H1 (cell line): Measurements from ENCODE around the gene CAD.

ENCODE experiments used
- CREB1 ChIP-seq: IDR thresholded peaks from 2 replicates; pipeline ENCODE4 v1.6.1; 2012; ENCODE audit warnings: inconsistent platforms
- EZH2 ChIP-seq: fragments of 200-600 bp; sonication (generic); IDR thresholded peaks from 2 replicates; pipeline ENCODE4 v1.7.1; 2012; ENCODE audit warnings: low read depth, mild to moderate bottlenecking, moderate library complexity, low read length, inconsistent platforms; ENCODE audit not compliant: severe bottlenecking
- HDAC2 ChIP-seq, 2 experiments: fragments of 300-600 bp in 1 of 2; sonication (generic) in 1 of 2; IDR thresholded peaks; 2 replicates each; pipeline ENCODE4 v1.6.1; 2011 to 2012; ENCODE audit warnings: low read depth in 2 of 2, low read length in 2 of 2, mild to moderate bottlenecking in 2 of 2, moderate library complexity in 2 of 2, borderline replicate concordance in 1 of 2, inconsistent platforms in 1 of 2
- JUN ChIP-seq: IDR thresholded peaks from 2 replicates; pipeline ENCODE4 v1.6.1; 2011; ENCODE audit warnings: low read depth, mild to moderate bottlenecking, improper control_type of control experiment, low read length
- NANOG ChIP-seq: IDR thresholded peaks from 2 replicates; pipeline ENCODE4 v1.6.1; 2011; ENCODE audit warnings: low read length, low read depth, mild to moderate bottlenecking, inconsistent platforms; ENCODE audit not compliant: insufficient read depth, poor library complexity, severe bottlenecking
- POLR2A ChIP-seq, 2 experiments: IDR thresholded peaks; 1 replicate in 1 of 2; 2 replicates in 1 of 2; pipeline ENCODE4 v1.6.1; 2011; ENCODE audit warnings: low read depth in 2 of 2, low read length in 2 of 2, mild to moderate bottlenecking in 2 of 2; ENCODE audit errors: control extremely low read depth in 1 of 2
- RNF2 ChIP-seq: fragments of 200-900, 300-1000 bp; sonication (generic); IDR thresholded peaks from 2 replicates; pipeline ENCODE4 v1.7.1; 2016; ENCODE audit warnings: borderline replicate concordance, low read depth, mild to moderate bottlenecking, antibody characterized with exemption, low read length; ENCODE audit not compliant: poor library complexity, severe bottlenecking; ENCODE audit errors: missing control alignments
- SIN3A ChIP-seq, 2 experiments: IDR thresholded peaks in 1 of 2; conservative IDR thresholded peaks in 1 of 2; 2 replicates each; pipeline ENCODE4 v1.6.1; 2011 to 2012; ENCODE audit warnings: low read length in 2 of 2, improper control_type of control experiment in 1 of 2, low read depth in 1 of 2, mild to moderate bottlenecking in 1 of 2
- SRF ChIP-seq: IDR thresholded peaks from 2 replicates; pipeline ENCODE4 v1.6.1; 2011; ENCODE audit warnings: mild to moderate bottlenecking, low read depth, low read length, moderate library complexity
- TAF1 ChIP-seq: IDR thresholded peaks from 2 replicates; pipeline ENCODE4 v1.6.1; 2011; ENCODE audit warnings: mild to moderate bottlenecking, low read depth, low read length
- TF ChIP-seq, protein P1 (sequence below), 3 experiments: IDR thresholded peaks; 1 replicate in 2 of 3; 2 replicates in 1 of 3; pipeline versions ENCODE4 v1.5.1 to v1.6.1; 2011; ENCODE audit warnings: low read length in 3 of 3, mild to moderate bottlenecking in 3 of 3, inconsistent platforms in 2 of 3, low read depth in 1 of 3, moderate library complexity in 1 of 3; ENCODE audit not compliant: insufficient read depth in 1 of 3; ENCODE audit errors: control extremely low read depth in 1 of 3

DNA sequence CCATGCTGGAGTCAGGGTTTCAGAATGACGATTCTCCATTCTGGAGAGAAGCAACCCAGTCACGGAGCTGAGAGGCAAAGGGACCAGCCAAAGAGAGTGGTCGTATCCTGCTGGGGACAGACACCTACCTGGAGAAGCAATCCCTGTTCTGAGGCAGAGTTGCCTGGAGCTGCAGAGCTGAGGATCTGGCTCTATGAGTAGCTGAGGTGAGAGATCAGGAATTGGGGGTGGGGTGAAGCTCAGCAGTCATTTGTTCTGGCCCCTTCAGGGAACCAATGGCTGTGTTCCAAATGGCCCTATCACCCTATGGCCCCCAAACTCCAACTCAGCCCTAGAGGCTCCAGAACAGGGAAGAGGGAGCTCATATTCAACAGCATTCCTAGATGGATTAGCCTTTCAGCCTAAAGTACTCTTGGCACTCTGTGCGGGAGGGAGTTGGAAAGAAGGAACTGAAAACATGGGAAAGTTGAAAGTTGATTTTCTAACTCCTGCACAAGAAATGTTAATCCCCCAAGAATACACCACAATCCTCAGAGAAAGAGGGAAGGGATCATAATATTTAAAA lies 8.6 kb upstream of the CAD start:
- no peak for TF ChIP-seq NANOG
- TF ChIP-seq HDAC2 (IDR thresholded peaks at IDR 0.05; ENCODE audit: borderline replicate concordance in 1 of 2, low read depth in 2 of 2, low read length in 2 of 2) = no peak
- TF ChIP-seq TAF1 = no peak
- TF ChIP-seq, protein P1, sequence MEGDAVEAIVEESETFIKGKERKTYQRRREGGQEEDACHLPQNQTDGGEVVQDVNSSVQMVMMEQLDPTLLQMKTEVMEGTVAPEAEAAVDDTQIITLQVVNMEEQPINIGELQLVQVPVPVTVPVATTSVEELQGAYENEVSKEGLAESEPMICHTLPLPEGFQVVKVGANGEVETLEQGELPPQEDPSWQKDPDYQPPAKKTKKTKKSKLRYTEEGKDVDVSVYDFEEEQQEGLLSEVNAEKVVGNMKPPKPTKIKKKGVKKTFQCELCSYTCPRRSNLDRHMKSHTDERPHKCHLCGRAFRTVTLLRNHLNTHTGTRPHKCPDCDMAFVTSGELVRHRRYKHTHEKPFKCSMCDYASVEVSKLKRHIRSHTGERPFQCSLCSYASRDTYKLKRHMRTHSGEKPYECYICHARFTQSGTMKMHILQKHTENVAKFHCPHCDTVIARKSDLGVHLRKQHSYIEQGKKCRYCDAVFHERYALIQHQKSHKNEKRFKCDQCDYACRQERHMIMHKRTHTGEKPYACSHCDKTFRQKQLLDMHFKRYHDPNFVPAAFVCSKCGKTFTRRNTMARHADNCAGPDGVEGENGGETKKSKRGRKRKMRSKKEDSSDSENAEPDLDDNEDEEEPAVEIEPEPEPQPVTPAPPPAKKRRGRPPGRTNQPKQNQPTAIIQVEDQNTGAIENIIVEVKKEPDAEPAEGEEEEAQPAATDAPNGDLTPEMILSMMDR (IDR thresholded peaks at IDR 0.05; ENCODE audit: control extremely low read depth in 1 of 3, insufficient read depth in 1 of 3, low read depth in 1 of 3, low read length in 3 of 3) = no peak
- no peak for TF ChIP-seq POLR2A (IDR thresholded peaks at IDR 0.05; ENCODE audit: control extremely low read depth in 1 of 2, low read depth in 2 of 2, low read length in 2 of 2)
- no peak for TF ChIP-seq CREB1
- no peak for TF ChIP-seq SRF
- TF ChIP-seq EZH2 = no peak
- no peak for TF ChIP-seq RNF2
- TF ChIP-seq JUN = no peak
- TF ChIP-seq SIN3A (conservative IDR thresholded peaks at IDR 0.05 in 1 of 2, IDR thresholded peaks at IDR 0.05 in 1 of 2; ENCODE audit: low read depth in 1 of 2, low read length in 2 of 2) = no peak
